SK-N-SH (cell line): ENCODE measurements around the gene GRIP2. TPM values are rescaled to one million over a fixed set of nuclear protein-coding genes. Genes with fewer than 3 reads are reported as not detected.

Experiments used
- CTCF ChIA-PET: fragments of 300-600, 350-600 bp; formaldehyde crosslinking; extraction: SDS; loops from one replicate; lab custom pipeline; 2021; lab: Yijun Ruan, JAX
- POLR2A ChIA-PET: fragments of 350-600 bp; sonication (Branson Sonifier 250); formaldehyde crosslinking; extraction: SDS; loops from one replicate; lab custom pipeline; 2020; ENCODE audit warnings: antibody characterized with exemption, inconsistent platforms; lab: Yijun Ruan, JAX
- DNase-seq: peaks from one replicate; pipeline ENCODE4 v3.0.0; 2012
- H2AFZ ChIP-seq: fragments of 200-600 bp; sonication (generic); 2 replicates; pipeline ENCODE4 v1.8.1; 2016; ENCODE audit warnings: antibody characterized with exemption, mild to moderate bottlenecking, low read depth
- H3F3A ChIP-seq: fragments of 200-600 bp; sonication (generic); replicated peaks from 2 replicates; pipeline ENCODE3; 2016; ENCODE audit warnings: antibody characterized with exemption, mild to moderate bottlenecking; ENCODE audit not compliant: insufficient read depth
- H3K27ac ChIP-seq, 2 experiments: fragments of 200-500 bp in 1 of 2; fragments of 200-600 bp in 1 of 2; sonication (Bioruptor generic) in 1 of 2; sonication (generic), shearing (Covaris generic) in 1 of 2; 2 replicates each; pipeline versions ENCODE4 v1.5.1 to v1.6.1; 2014 to 2016; ENCODE audit warnings: low read depth in 2 of 2, inconsistent platforms in 1 of 2, low read length in 1 of 2, mild to moderate bottlenecking in 1 of 2, mixed read lengths in 1 of 2
- H3K27me3 ChIP-seq: fragments of 200-600 bp; sonication (generic), shearing (Covaris generic); 2 replicates; pipeline ENCODE4 v1.6.1; 2016; ENCODE audit warnings: mixed run types; ENCODE audit not compliant: insufficient read depth
- H3K36me3 ChIP-seq, 2 experiments: fragments of 200-500 bp in 1 of 2; fragments of 200-600 bp in 1 of 2; sonication (Bioruptor generic) in 1 of 2; sonication (generic) in 1 of 2; replicated peaks in 1 of 2; 2 replicates each; pipeline versions ENCODE3 to v1.5.1; 2014 to 2016; ENCODE audit warnings: low read length in 1 of 2, mild to moderate bottlenecking in 1 of 2; ENCODE audit not compliant: insufficient read depth in 2 of 2, control insufficient read depth in 1 of 2
- H3K4me1 ChIP-seq, 2 experiments: fragments of 200-500 bp in 1 of 2; fragments of 200-600 bp in 1 of 2; sonication (Bioruptor generic) in 1 of 2; sonication (generic), shearing (Covaris generic) in 1 of 2; 2 replicates each; pipeline versions ENCODE4 v1.5.1 to v1.6.1; 2014 to 2016; ENCODE audit warnings: low read depth in 1 of 2, low read length in 1 of 2, mixed run types in 1 of 2; ENCODE audit not compliant: insufficient read depth in 2 of 2, control insufficient read depth in 1 of 2
- H3K4me2 ChIP-seq: fragments of 200-600 bp; sonication (generic), shearing (Covaris generic); 2 replicates; pipeline ENCODE4 v1.6.1; 2017; ENCODE audit warnings: mixed run types
- H3K4me3 ChIP-seq, 2 experiments: fragments of 200-500 bp in 1 of 2; fragments of 200-600 bp in 1 of 2; sonication (Bioruptor generic) in 1 of 2; sonication (generic), shearing (Covaris generic) in 1 of 2; 2 replicates each; pipeline versions ENCODE4 v1.5.1 to v1.8.1; 2014 to 2016; ENCODE audit warnings: low read depth in 2 of 2, inconsistent platforms in 1 of 2, low read length in 1 of 2, mild to moderate bottlenecking in 1 of 2, mixed read lengths in 1 of 2, moderate library complexity in 1 of 2
- H3K79me2 ChIP-seq: fragments of 200-600 bp; sonication (generic); 2 replicates; pipeline ENCODE4 v1.8.1; 2017; ENCODE audit warnings: mild to moderate bottlenecking; ENCODE audit not compliant: insufficient read depth
- H3K9ac ChIP-seq: fragments of 200-600 bp; sonication (generic); 2 replicates; pipeline ENCODE4 v1.6.1; 2017; ENCODE audit warnings: mixed run types
- H3K9me2 ChIP-seq: fragments of 200-600 bp; sonication (generic); 2 replicates; pipeline ENCODE4 v1.6.1; 2017; ENCODE audit warnings: mixed run types
- H3K9me3 ChIP-seq: fragments of 200-600 bp; sonication (generic); 2 replicates; pipeline ENCODE4 v1.6.1; 2017; ENCODE audit warnings: mixed run types, mild to moderate bottlenecking, moderate library complexity
- H4K20me1 ChIP-seq: fragments of 200-600 bp; sonication (generic); 2 replicates; pipeline ENCODE4 v1.6.1; 2017; ENCODE audit warnings: mild to moderate bottlenecking, mixed run types; ENCODE audit not compliant: insufficient read depth
- CHD2 ChIP-seq: fragments of 150-350 bp; IDR thresholded peaks from 2 replicates; pipeline ENCODE4 v1.6.1; 2018; ENCODE audit warnings: low read length; ENCODE audit not compliant: partially characterized antibody
- EP300 ChIP-seq, 2 experiments: IDR thresholded peaks; 2 replicates each; pipeline versions ENCODE4 v1.4.0 to v1.6.1; 2012; ENCODE audit warnings: borderline replicate concordance in 1 of 2, low read depth in 1 of 2, low read length in 1 of 2
- EZH2phosphoT487 ChIP-seq: fragments of 200-600 bp; sonication (generic); IDR thresholded peaks from 2 replicates; pipeline ENCODE4 v1.6.1; 2017; ENCODE audit warnings: low read depth, mixed run types, mild to moderate bottlenecking, antibody characterized with exemption, moderate library complexity, borderline replicate concordance
- FOSL2 ChIP-seq: IDR thresholded peaks from 2 replicates; pipeline ENCODE4 v1.4.0; 2012; ENCODE audit warnings: low read depth, mild to moderate bottlenecking, moderate library complexity, borderline replicate concordance
- FOXJ3 ChIP-seq: sonication (generic); formaldehyde crosslinking; IDR thresholded peaks from 2 replicates; pipeline ENCODE4 v1.5.1; 2020; ENCODE audit warnings: mild to moderate bottlenecking, missing genetic modification reagents
- JUND ChIP-seq: IDR thresholded peaks from 2 replicates; pipeline ENCODE4 v1.4.0; 2012
- MEF2A ChIP-seq: IDR thresholded peaks from 2 replicates; pipeline ENCODE4 v1.4.0; 2012; ENCODE audit warnings: low read depth, borderline replicate concordance
- RCOR1 ChIP-seq: fragments of 150-350 bp; IDR thresholded peaks from 2 replicates; pipeline ENCODE4 v1.6.1; 2017; ENCODE audit warnings: antibody characterized with exemption, low read length
- RFX5 ChIP-seq: IDR thresholded peaks from 2 replicates; pipeline ENCODE4 v1.6.1; 2012; ENCODE audit warnings: mild to moderate bottlenecking, improper control_type of control experiment, low read length
- RXRA ChIP-seq: IDR thresholded peaks from 2 replicates; pipeline ENCODE4 v1.4.0; 2012; ENCODE audit warnings: low read depth, mild to moderate bottlenecking, borderline replicate concordance
- TAF1 ChIP-seq: IDR thresholded peaks from 2 replicates; pipeline ENCODE4 v1.6.1; 2012; ENCODE audit warnings: low read depth, mild to moderate bottlenecking, low read length, moderate library complexity, borderline replicate concordance
- TEAD4 ChIP-seq: IDR thresholded peaks from 2 replicates; pipeline ENCODE4 v1.4.0; 2012; ENCODE audit warnings: mild to moderate bottlenecking, borderline replicate concordance; ENCODE audit not compliant: insufficient read depth
- YY1 ChIP-seq: IDR thresholded peaks from 2 replicates; pipeline ENCODE4 v1.4.0; 2012; ENCODE audit warnings: low read depth, mild to moderate bottlenecking
- WGBS: methylation state at CpG from one replicate; pipeline ENCODE4 v1.1.6; 2017; ENCODE audit warnings: low lambda C conversion rate; 5-methylcytosine and 5-hydroxymethylcytosine counted together
- polyA plus RNA-seq, 3 experiments: library from polyadenylated mRNA; depleted of rRNA; stranded (reverse); fragments of >200 nt; gene quantifications; 2 replicates each; pipeline ENCODE4 v1.2.3, GENCODE V29; 2012
- TF ChIP-seq, protein P1 (sequence below): fragments of 150-350 bp; IDR thresholded peaks from 2 replicates; pipeline ENCODE4 v1.6.1; 2017; ENCODE audit warnings: antibody characterized with exemption, low read length, low read depth, borderline replicate concordance
- TF ChIP-seq, protein P2 (sequence below): fragments of 200-600 bp; sonication (generic); IDR thresholded peaks from 2 replicates; pipeline ENCODE4 v1.6.1; 2017; ENCODE audit warnings: antibody characterized with exemption, mild to moderate bottlenecking, moderate library complexity
- TF ChIP-seq, protein P3 (sequence below): IDR thresholded peaks from 2 replicates; pipeline ENCODE4 v1.4.0; 2012; ENCODE audit warnings: low read depth
- TF ChIP-seq, protein P4 (sequence below): IDR thresholded peaks from 2 replicates; pipeline ENCODE4 v1.4.0; 2012; ENCODE audit warnings: low read depth, borderline replicate concordance
- TF ChIP-seq, protein P5 (sequence below): IDR thresholded peaks from 2 replicates; pipeline ENCODE4; 2012
- TF ChIP-seq, protein P6 (sequence below): IDR thresholded peaks from 2 replicates; pipeline ENCODE4 v1.4.0; 2012; ENCODE audit warnings: low read depth, borderline replicate concordance

GRIP2 gene
- polyA plus RNA-seq, 1 of the 3 experiments (the other 2 are of a cell fraction), result 0.15 TPM

DNA sequence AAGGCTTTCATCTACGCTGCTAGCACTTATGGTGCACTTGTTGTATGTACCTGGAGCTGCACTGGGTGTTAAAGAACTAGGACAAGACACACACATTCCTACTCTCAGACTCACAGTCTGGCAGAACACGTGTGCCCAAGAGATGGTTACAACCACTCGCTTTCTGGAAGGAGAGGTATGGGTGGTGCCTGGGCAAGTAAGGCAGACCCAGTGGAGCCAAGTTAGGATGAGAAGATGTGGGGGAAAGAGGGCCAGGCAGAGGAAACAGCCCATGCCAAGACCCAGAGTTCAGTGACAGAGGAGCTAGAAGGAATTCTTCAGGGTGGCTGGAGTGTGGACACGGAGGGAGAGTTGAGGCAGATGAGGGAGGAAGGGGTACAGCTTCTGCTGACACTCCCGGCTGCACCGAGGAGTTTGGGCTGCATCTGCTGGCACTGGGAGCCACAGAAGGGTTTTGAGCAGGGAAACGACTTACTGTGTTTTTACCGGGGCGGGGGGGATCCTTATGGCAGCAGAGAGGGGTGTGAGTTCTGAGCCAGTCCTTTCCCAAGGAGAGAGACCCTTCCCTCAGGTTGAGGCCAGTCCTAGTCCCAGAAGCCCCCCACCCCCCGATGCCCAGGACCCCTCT, 59.0 kb downstream of the GRIP2 start:
- Histone ChIP-seq H3K4me3 (no peak overlapping the region), H3K27ac (peak overlapping the region in 1 of 2 experiments; percentile 41; a peak in 1 of 4 replicates), H3K27me3 (no peaks in the 10 kb centered on the region), H3F3A (no peaks in the 10 kb centered on the region), H3K4me2 (no peak overlapping the region), H3K79me2 (no peaks in the 10 kb centered on the region), H3K9ac (no peak overlapping the region), H3K4me1 (peaks cover 0 to 14% of the 10 kb centered on the region in 2 experiments; a peak in 1 of 4 replicates), H2AFZ (no peak overlapping the region), H3K36me3 (peaks cover 23 to 54% of the 10 kb centered on the region in 2 experiments), H4K20me1 (no peaks in the 10 kb centered on the region), H3K9me3 (no peaks in the 10 kb centered on the region), H3K9me2 (no peaks in the 10 kb centered on the region)
- ChIA-PET CTCF (interaction anchor here (0.5 to 5.9 kb wide), 3 partner anchors 13 to 220 kb away, joined by 3 to 43 read pairs (median 9); no protein-coding TSS in a partner anchor), POLR2A (no interaction called here)
- no peak for DNase-seq
- 93% methylated on average over 10 of the region's 10 CpGs for WGBS
- TF ChIP-seq FOSL2, result no peak
- TF ChIP-seq JUND, result no peak
- TF ChIP-seq YY1, result no peak
- TF ChIP-seq CHD2, result no peak
- TF ChIP-seq, protein P1, sequence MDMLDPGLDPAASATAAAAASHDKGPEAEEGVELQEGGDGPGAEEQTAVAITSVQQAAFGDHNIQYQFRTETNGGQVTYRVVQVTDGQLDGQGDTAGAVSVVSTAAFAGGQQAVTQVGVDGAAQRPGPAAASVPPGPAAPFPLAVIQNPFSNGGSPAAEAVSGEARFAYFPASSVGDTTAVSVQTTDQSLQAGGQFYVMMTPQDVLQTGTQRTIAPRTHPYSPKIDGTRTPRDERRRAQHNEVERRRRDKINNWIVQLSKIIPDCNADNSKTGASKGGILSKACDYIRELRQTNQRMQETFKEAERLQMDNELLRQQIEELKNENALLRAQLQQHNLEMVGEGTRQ, result no peak
- no peak for TF ChIP-seq TAF1
- TF ChIP-seq EP300 (IDR thresholded peaks at IDR 0.05; ENCODE audit: borderline replicate concordance in 1 of 2, low read depth in 1 of 2, low read length in 1 of 2), result no peak
- TF ChIP-seq RXRA, result no peak
- TF ChIP-seq, protein P2, sequence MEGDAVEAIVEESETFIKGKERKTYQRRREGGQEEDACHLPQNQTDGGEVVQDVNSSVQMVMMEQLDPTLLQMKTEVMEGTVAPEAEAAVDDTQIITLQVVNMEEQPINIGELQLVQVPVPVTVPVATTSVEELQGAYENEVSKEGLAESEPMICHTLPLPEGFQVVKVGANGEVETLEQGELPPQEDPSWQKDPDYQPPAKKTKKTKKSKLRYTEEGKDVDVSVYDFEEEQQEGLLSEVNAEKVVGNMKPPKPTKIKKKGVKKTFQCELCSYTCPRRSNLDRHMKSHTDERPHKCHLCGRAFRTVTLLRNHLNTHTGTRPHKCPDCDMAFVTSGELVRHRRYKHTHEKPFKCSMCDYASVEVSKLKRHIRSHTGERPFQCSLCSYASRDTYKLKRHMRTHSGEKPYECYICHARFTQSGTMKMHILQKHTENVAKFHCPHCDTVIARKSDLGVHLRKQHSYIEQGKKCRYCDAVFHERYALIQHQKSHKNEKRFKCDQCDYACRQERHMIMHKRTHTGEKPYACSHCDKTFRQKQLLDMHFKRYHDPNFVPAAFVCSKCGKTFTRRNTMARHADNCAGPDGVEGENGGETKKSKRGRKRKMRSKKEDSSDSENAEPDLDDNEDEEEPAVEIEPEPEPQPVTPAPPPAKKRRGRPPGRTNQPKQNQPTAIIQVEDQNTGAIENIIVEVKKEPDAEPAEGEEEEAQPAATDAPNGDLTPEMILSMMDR, result no peak
- no peak for TF ChIP-seq TEAD4
- TF ChIP-seq, protein P3, sequence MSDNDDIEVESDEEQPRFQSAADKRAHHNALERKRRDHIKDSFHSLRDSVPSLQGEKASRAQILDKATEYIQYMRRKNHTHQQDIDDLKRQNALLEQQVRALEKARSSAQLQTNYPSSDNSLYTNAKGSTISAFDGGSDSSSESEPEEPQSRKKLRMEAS, result no peak
- TF ChIP-seq, protein P4, sequence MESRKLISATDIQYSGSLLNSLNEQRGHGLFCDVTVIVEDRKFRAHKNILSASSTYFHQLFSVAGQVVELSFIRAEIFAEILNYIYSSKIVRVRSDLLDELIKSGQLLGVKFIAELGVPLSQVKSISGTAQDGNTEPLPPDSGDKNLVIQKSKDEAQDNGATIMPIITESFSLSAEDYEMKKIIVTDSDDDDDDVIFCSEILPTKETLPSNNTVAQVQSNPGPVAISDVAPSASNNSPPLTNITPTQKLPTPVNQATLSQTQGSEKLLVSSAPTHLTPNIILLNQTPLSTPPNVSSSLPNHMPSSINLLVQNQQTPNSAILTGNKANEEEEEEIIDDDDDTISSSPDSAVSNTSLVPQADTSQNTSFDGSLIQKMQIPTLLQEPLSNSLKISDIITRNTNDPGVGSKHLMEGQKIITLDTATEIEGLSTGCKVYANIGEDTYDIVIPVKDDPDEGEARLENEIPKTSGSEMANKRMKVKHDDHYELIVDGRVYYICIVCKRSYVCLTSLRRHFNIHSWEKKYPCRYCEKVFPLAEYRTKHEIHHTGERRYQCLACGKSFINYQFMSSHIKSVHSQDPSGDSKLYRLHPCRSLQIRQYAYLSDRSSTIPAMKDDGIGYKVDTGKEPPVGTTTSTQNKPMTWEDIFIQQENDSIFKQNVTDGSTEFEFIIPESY, result no peak
- no peak for TF ChIP-seq RFX5
- TF ChIP-seq, protein P5, sequence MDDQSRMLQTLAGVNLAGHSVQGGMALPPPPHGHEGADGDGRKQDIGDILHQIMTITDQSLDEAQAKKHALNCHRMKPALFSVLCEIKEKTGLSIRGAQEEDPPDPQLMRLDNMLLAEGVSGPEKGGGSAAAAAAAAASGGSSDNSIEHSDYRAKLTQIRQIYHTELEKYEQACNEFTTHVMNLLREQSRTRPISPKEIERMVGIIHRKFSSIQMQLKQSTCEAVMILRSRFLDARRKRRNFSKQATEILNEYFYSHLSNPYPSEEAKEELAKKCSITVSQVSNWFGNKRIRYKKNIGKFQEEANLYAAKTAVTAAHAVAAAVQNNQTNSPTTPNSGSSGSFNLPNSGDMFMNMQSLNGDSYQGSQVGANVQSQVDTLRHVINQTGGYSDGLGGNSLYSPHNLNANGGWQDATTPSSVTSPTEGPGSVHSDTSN, result no peak
- TF ChIP-seq, protein P6, sequence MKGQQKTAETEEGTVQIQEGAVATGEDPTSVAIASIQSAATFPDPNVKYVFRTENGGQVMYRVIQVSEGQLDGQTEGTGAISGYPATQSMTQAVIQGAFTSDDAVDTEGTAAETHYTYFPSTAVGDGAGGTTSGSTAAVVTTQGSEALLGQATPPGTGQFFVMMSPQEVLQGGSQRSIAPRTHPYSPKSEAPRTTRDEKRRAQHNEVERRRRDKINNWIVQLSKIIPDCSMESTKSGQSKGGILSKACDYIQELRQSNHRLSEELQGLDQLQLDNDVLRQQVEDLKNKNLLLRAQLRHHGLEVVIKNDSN, result no peak
- TF ChIP-seq FOXJ3 (CRISPR knock-in tag), result no peak
- TF ChIP-seq MEF2A, result no peak
- TF ChIP-seq RCOR1, result no peak
- TF ChIP-seq EZH2phosphoT487, result no peak
